ENCODE results near the gene LURAP1L.

GRCh38 chr9:12785941-12786340 is 11.1 kb downstream of the LURAP1L start:
- no peak for TF ChIP-seq GATA2 (IDR thresholded peaks at IDR 0.05; ENCODE audit: low read depth, low read length)
- no peak for TF ChIP-seq GATA3 (IDR thresholded peaks at IDR 0.05; ENCODE audit: low read depth, low read length)

Data from SH-SY5Y (cell line).